ENCODE measurements around the gene CLCNKA.

GRCh38 chr1:16020325-16020724 lies 1.5 kb upstream of the CLCNKA start:
- TF ChIP-seq CTCF (IDR thresholded peaks at IDR 0.05; ENCODE audit: borderline replicate concordance, extremely low read depth, low read length, poor library complexity, severe bottlenecking) (no peak), EZH2 (IDR thresholded peaks at IDR 0.05; ENCODE audit: borderline replicate concordance, low read depth, low read length, severe bottlenecking) (no peak)
